Endodermal cell (in vitro differentiated cells): ENCODE data around the gene MED13L. TPM values are rescaled to one million over a fixed set of nuclear protein-coding genes. Genes with fewer than 3 reads are reported as not detected.

Experiments
- DNase-seq: peaks from one replicate; pipeline ENCODE4 v3.0.0-alpha.2; 2017
- H3K27ac ChIP-seq: 2 replicates; pipeline ENCODE4 v1.5.1; 2013; ENCODE audit warnings: mild to moderate bottlenecking, low read depth, low read length, moderate library complexity
- H3K27me3 ChIP-seq: 2 replicates; pipeline ENCODE4 v1.6.1; 2013; ENCODE audit warnings: mild to moderate bottlenecking, low read length, moderate library complexity; ENCODE audit not compliant: insufficient read depth, control insufficient read depth, poor library complexity, severe bottlenecking
- H3K36me3 ChIP-seq: 2 replicates; pipeline ENCODE4 v1.7.0; 2013; ENCODE audit warnings: mild to moderate bottlenecking, low read length, moderate library complexity; ENCODE audit not compliant: control insufficient read depth, insufficient read depth
- H3K4me1 ChIP-seq: one replicate; pipeline ENCODE4 v1.7.0; 2013; ENCODE audit warnings: low read length; ENCODE audit not compliant: control insufficient read depth, insufficient read depth
- H3K4me3 ChIP-seq: 2 replicates; pipeline ENCODE4 v1.5.1; 2013; ENCODE audit warnings: mild to moderate bottlenecking, low read length, moderate library complexity
- H3K9ac ChIP-seq: 2 replicates; pipeline ENCODE4 v1.6.1; 2013; ENCODE audit warnings: mild to moderate bottlenecking, low read length, moderate library complexity; ENCODE audit not compliant: poor library complexity, severe bottlenecking; ENCODE audit errors: extremely low read depth
- H3K9me3 ChIP-seq: 2 replicates; pipeline ENCODE4 v1.6.1; 2013; ENCODE audit warnings: mild to moderate bottlenecking, low read length, moderate library complexity; ENCODE audit not compliant: control insufficient read depth
- H3K27ac Mint-ChIP-seq: 2 replicates; pipeline ENCODE4 v1.8.0; 2020; ENCODE audit warnings: mixed read lengths
- H3K27me3 Mint-ChIP-seq: 2 replicates; pipeline ENCODE4 v1.8.0; 2021; ENCODE audit warnings: mild to moderate bottlenecking, mixed read lengths; ENCODE audit not compliant: insufficient read depth
- H3K36me3 Mint-ChIP-seq: 2 replicates; pipeline ENCODE4 v1.8.0; 2020; ENCODE audit warnings: low read depth, mixed read lengths
- H3K4me1 Mint-ChIP-seq: 2 replicates; pipeline ENCODE4 v1.8.0; 2020; ENCODE audit warnings: mixed read lengths
- H3K4me3 Mint-ChIP-seq: 2 replicates; pipeline ENCODE4 v1.8.0; 2020; ENCODE audit warnings: mild to moderate bottlenecking, moderate library complexity, mixed read lengths
- H3K9me3 Mint-ChIP-seq: 2 replicates; pipeline ENCODE4 v1.8.0; 2020; ENCODE audit warnings: mild to moderate bottlenecking, mixed read lengths
- CTCF ChIP-seq: fragments of 200-600 bp; sonication (generic); conservative IDR thresholded peaks from 2 replicates; pipeline ENCODE4 v1.5.0; 2021; ENCODE audit warnings: antibody characterized with exemption, mild to moderate bottlenecking
- WGBS, 2 experiments: methylation state at CpG; one replicate each; pipeline versions ENCODE4 v1.1.5 to v1.1.7; 2013; ENCODE audit warnings: missing lambda C conversion rate in 2 of 2, mixed read lengths in 1 of 2; ENCODE audit not compliant: insufficient coverage in 1 of 2, insufficient read length in 1 of 2; 5-methylcytosine and 5-hydroxymethylcytosine counted together
- total RNA-seq, 2 donors: library from RNA; stranded (reverse); fragmentation: NEBNext Ultra II Directional in 1 of 2; extraction: Animal tissue kit (Norgen Biotek cat#: 25700) in 1 of 2; gene quantifications; 2 replicates in 1 of 2; 3 replicates in 1 of 2; pipeline ENCODE4 v1.2.1, GENCODE V29; 2021

MED13L gene
- total RNA-seq, 2 donors from 2014 or later: 101 to 111 TPM

GRCh38 chr12:116113398-116114130, 163.9 kb downstream of the MED13L start:
- no peaks in the 10 kb centered on the region for H3K27me3 ChIP-seq
- no peak for DNase-seq
- no peak overlapping the region for H3K4me3 Mint-ChIP-seq

GRCh38 chr12:116106870-116107269, 170.6 kb downstream of the MED13L start:
- H3K4me1 Mint-ChIP-seq: peaks cover 5% of the 10 kb centered on the region
- no peak overlapping the region for H3K4me3 Mint-ChIP-seq
- Histone ChIP-seq H3K4me1 (no peaks in the 10 kb centered on the region), H3K4me3 (no peak overlapping the region), H3K9me3 (no peaks in the 10 kb centered on the region), H3K9ac (no peak overlapping the region), H3K36me3 (peaks cover 24% of the 10 kb centered on the region), H3K27ac (no peak overlapping the region), H3K27me3 (no peaks in the 10 kb centered on the region)
- no peak for TF ChIP-seq CTCF
- H3K27ac Mint-ChIP-seq: peak overlapping the region; percentile 79
- WGBS, 2 experiments: 100% methylated on average over 1 to 2 of the region's 2 CpGs
- DNase-seq: no peak
- peaks cover 14% of the 10 kb centered on the region for H3K36me3 Mint-ChIP-seq
- H3K27me3 Mint-ChIP-seq: no peaks in the 10 kb centered on the region
- no peaks in the 10 kb centered on the region for H3K9me3 Mint-ChIP-seq

More at GRCh38 chr12:116113398-116114130, 163.9 kb downstream of the MED13L start:
- Mint-ChIP-seq H3K9me3 (no peaks in the 10 kb centered on the region), H3K27me3 (no peaks in the 10 kb centered on the region), H3K4me1 (peaks cover 30% of the 10 kb centered on the region), H3K27ac (no peak overlapping the region), H3K36me3 (no peaks in the 10 kb centered on the region)
- WGBS, 2 experiments: 91 to 93% methylated on average over 5 to 7 of the region's 8 CpGs
- Histone ChIP-seq H3K9ac (no peak overlapping the region), H3K4me1 (no peaks in the 10 kb centered on the region), H3K36me3 (peaks cover 15% of the 10 kb centered on the region), H3K4me3 (no peak overlapping the region), H3K27ac (no peak overlapping the region), H3K9me3 (no peaks in the 10 kb centered on the region)
- no peak for TF ChIP-seq CTCF

- Mint-ChIP-seq H3K27ac (no peak overlapping the region), H3K4me3 (no peak overlapping the region), H3K36me3 (peaks cover 14% of the 10 kb centered on the region), H3K4me1 (peaks cover 5% of the 10 kb centered on the region), H3K27me3 (no peaks in the 10 kb centered on the region), H3K9me3 (no peaks in the 10 kb centered on the region)
- no peaks in the 10 kb centered on the region for H3K4me1 ChIP-seq
- DNase-seq: no peak
- no peak overlapping the region for H3K9ac ChIP-seq
- no peaks in the 10 kb centered on the region for H3K9me3 ChIP-seq
- TF ChIP-seq CTCF: no peak
- no peaks in the 10 kb centered on the region for H3K27me3 ChIP-seq
- no peak overlapping the region for H3K4me3 ChIP-seq
- WGBS, 2 experiments: 100% methylated on average over 2 of the region's 2 CpGs; no CpG with 5 or more reads in 1 of the 2 experiments
- H3K27ac ChIP-seq: no peak overlapping the region
- peaks cover 14% of the 10 kb centered on the region for H3K36me3 ChIP-seq
Observed at GRCh38 chr12:116104167-116104767, 173.2 kb downstream of the MED13L start.
